ENCODE measurements around the gene TMIGD1. TPM values are rescaled to one million over a fixed set of nuclear protein-coding genes. Genes with fewer than 3 reads are reported as not detected.
A peak's percentile ranks its signal among the peaks of the same experiment; 100 is the strongest.

Gene TMIGD1
- total RNA-seq, 1 donor from 2014 or later: not detected

DNA sequence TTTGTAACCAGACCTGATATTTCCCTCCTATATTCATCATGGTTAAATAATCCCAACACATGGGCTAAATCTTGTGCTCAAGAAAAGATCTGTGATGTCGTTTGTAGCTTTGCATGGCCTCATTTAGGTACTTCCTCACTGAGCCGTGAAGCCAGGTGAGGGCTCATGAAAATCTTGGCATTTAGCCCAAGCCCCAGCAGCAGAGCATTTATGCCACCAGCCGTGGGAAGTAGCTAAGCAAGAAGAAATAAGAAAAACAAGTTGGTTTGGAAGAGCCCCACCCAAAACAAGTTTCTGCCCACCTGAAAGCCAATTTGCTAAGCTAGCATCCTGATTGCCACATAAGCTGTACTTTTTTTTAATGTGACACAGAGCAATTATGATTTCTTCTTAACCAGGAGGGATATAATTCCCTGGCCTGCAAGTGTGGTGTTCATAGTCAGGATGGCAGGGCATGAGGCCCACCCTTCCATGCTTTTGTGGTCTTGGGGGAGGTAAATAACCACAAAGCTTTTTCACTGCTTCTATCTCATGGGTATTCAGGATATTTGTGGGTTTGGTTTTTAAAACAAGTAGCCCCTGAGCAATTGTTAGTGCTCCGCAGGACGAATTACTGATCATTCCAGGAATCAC is 10.5 kb downstream of the TMIGD1 start:
- H3K27ac ChIP-seq: no peak overlapping the region
- no peaks in the 10 kb centered on the region for H3K4me1 ChIP-seq
- H3K9me3 ChIP-seq: no peaks in the 10 kb centered on the region
- intact Hi-C loops (cut with DNase I): no loop called here
- no peak for DNase-seq
- H3K36me3 ChIP-seq: no peaks in the 10 kb centered on the region
- ATAC-seq: no peak
- H3K4me3 ChIP-seq: no peak overlapping the region
- TF ChIP-seq, protein P1, sequence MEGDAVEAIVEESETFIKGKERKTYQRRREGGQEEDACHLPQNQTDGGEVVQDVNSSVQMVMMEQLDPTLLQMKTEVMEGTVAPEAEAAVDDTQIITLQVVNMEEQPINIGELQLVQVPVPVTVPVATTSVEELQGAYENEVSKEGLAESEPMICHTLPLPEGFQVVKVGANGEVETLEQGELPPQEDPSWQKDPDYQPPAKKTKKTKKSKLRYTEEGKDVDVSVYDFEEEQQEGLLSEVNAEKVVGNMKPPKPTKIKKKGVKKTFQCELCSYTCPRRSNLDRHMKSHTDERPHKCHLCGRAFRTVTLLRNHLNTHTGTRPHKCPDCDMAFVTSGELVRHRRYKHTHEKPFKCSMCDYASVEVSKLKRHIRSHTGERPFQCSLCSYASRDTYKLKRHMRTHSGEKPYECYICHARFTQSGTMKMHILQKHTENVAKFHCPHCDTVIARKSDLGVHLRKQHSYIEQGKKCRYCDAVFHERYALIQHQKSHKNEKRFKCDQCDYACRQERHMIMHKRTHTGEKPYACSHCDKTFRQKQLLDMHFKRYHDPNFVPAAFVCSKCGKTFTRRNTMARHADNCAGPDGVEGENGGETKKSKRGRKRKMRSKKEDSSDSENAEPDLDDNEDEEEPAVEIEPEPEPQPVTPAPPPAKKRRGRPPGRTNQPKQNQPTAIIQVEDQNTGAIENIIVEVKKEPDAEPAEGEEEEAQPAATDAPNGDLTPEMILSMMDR (IDR thresholded peaks at IDR 0.05): no peak
- no peaks in the 10 kb centered on the region for H3K27me3 ChIP-seq

DNA sequence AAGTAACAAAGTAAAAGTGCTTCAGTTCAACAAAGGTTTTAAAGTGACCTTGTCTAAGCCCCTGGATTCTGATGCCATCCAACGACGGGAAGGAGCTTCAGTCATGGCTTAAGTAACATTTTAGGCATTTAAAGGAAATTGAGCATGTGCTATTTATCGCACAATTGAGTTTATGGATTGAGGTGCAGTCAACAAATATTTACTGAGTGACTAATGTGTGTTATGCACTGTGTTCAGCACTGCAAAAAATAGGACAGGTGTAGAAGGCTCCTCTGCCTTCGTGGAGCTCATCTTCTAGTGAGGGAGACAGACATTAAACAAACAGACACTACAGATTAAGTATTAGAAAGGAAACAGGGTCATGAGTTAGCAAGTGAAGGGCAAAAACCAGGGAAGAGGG is 12.5 kb downstream of the TMIGD1 start:
- DNase-seq: no peak
- Histone ChIP-seq H3K9me3 (no peaks in the 10 kb centered on the region), H3K27me3 (no peaks in the 10 kb centered on the region), H3K4me1 (no peaks in the 10 kb centered on the region), H3K27ac (no peak overlapping the region), H3K4me3 (no peak overlapping the region), H3K36me3 (no peaks in the 10 kb centered on the region)
- intact Hi-C loops (cut with DNase I): no loop called here
- TF ChIP-seq, protein P1 (IDR thresholded peaks at IDR 0.05): no peak
- ATAC-seq: no peak

DNA sequence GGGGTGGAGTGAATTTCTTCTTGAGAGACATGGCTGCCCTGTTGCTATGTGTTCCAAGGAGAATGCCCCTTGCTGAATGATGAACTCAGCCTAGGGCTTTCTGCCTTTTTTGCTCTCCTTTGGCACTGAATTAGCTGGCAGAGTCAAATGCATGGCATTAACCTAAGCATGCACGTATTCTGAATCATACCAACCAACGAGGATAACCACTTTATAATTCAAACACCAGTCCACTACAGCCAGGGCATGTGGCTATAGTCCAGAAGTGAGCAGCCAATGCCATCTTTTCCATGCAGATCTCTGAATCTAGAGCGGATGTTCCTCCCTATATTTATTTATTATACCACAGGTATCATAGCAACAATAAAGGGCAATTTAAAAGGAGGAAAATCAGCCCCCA is 15.7 kb downstream of the TMIGD1 start:
- TF ChIP-seq, protein P1 (IDR thresholded peaks at IDR 0.05): no peak
- H3K27ac ChIP-seq: no peak overlapping the region
- no peaks in the 10 kb centered on the region for H3K27me3 ChIP-seq
- H3K36me3 ChIP-seq: no peaks in the 10 kb centered on the region
- ATAC-seq (no peak), DNase-seq (no peak)
- no peaks in the 10 kb centered on the region for H3K9me3 ChIP-seq
- no peak overlapping the region for H3K4me3 ChIP-seq
- H3K4me1 ChIP-seq: no peaks in the 10 kb centered on the region
- intact Hi-C loops (cut with DNase I): no loop called here

DNA sequence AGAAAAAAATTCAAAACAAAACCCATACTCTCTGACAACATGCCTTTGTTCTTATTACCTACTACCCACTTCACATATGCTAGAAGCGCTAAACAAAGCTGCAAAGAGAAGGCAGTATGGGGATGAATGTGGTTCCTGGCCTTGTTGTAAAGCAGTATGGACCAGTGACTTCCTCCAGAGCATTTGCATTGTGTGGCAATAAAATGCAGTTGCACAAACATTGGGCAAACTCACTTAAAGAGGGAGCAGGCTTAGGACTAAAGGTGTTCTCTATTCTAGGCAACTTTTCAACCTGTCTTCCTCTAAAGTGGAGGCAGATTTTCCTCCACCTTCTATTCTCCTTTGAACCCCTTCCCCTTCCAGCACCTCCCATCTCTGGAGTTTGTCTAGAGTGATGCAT is 17.1 kb downstream of the TMIGD1 start:
- Histone ChIP-seq H3K4me3 (no peak overlapping the region), H3K27ac (no peak overlapping the region), H3K4me1 (no peaks in the 10 kb centered on the region), H3K9me3 (no peaks in the 10 kb centered on the region), H3K27me3 (no peaks in the 10 kb centered on the region), H3K36me3 (no peaks in the 10 kb centered on the region)
- intact Hi-C loops (cut with DNase I): no loop called here
- TF ChIP-seq, protein P1 (IDR thresholded peaks at IDR 0.05): no peak
- ATAC-seq (peak; percentile 75), DNase-seq (no peak)

DNA sequence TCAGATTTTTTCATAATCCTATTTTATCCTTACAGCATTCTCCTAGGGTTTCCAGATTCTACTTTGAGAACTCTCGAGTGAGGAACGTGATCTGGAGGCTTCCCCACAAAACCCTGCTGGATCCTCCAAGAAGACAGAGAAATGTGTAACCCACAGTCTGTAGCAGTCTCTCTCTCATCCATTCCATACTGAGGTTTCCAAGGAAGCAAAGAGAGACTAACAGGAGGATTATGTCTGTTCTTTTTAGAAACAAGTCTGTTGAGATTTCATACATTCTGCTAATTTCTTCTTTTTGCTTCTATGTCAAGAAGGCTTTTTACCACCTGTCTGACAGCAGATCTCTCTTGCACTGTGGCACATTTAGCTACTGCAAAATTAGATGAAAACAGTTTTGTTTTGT is 18.8 kb downstream of the TMIGD1 start:
- H3K9me3 ChIP-seq: no peaks in the 10 kb centered on the region
- no peak for ATAC-seq
- H3K4me1 ChIP-seq: no peaks in the 10 kb centered on the region
- no peak overlapping the region for H3K27ac ChIP-seq
- intact Hi-C loops (cut with DNase I): no loop called here
- DNase-seq: no peak
- H3K36me3 ChIP-seq: no peaks in the 10 kb centered on the region
- TF ChIP-seq, protein P1 (IDR thresholded peaks at IDR 0.05): no peak
- H3K4me3 ChIP-seq: no peak overlapping the region
- no peaks in the 10 kb centered on the region for H3K27me3 ChIP-seq

DNA sequence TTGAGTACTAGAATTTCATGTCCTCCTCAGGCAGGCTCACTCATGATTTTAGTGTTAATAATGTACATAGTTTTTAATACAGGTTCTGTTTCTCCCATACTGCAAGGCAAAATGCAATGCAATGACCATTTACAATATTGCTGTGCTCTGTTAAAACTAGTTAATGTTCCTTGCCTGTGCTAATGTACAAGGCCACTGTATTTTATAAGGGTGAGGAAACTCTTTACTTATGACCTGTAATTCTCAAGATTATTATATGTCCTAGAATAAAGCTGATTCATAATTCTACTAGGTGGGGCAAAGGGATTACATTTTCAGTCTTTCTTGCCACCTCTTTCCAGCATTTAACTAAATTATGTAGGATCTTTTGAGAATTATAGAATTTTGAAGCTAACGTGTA is 19.4 kb downstream of the TMIGD1 start:
- TF ChIP-seq, protein P1 (IDR thresholded peaks at IDR 0.05): no peak
- no peak overlapping the region for H3K27ac ChIP-seq
- no peaks in the 10 kb centered on the region for H3K27me3 ChIP-seq
- H3K4me1 ChIP-seq: no peaks in the 10 kb centered on the region
- H3K36me3 ChIP-seq: no peaks in the 10 kb centered on the region
- intact Hi-C loops (cut with DNase I): no loop called here
- no peaks in the 10 kb centered on the region for H3K9me3 ChIP-seq
- ATAC-seq: no peak
- no peak for DNase-seq
- no peak overlapping the region for H3K4me3 ChIP-seq

Data from upper lobe of right lung (tissue), 1 donor.